IMR-90 (cell line): ENCODE measurements around the gene TBC1D22A. TPM values are rescaled to one million over a fixed set of nuclear protein-coding genes. Genes with fewer than 3 reads are reported as not detected.

Source experiments
- ATAC-seq: fragments of 200-7000 bp; cut with Tn5 transposase; 2 replicates; pipeline ENCODE4 v1.9.1; 2020; ENCODE audit warnings: low read depth, mild to moderate bottlenecking, moderate library complexity
- BruUV-seq: library from RNA; stranded (reverse); fragments of 400-500 nt; replicated peaks from 2 replicates; lab custom pipeline; 2021; lab: Mats Ljungman, UMichigan
- CTCF ChIA-PET: fragments of 300-600 bp; formaldehyde crosslinking; extraction: SDS; loops from one replicate; lab custom pipeline; 2021; ENCODE audit warnings: antibody characterized with exemption; lab: Yijun Ruan, JAX
- POLR2A ChIA-PET: fragments of 300-600 bp; sonication (Branson Sonifier 250); formaldehyde crosslinking; loops from one replicate; lab custom pipeline; 2022; ENCODE audit warnings: antibody characterized with exemption; ENCODE audit not compliant: unreplicated experiment; lab: Charles Lee
- DNase-seq: peaks from one replicate; pipeline ENCODE4 v3.0.0; 2013
- H2AFZ ChIP-seq: replicated peaks from 2 replicates; pipeline ENCODE3; 2013; ENCODE audit warnings: low read length, mild to moderate bottlenecking; ENCODE audit not compliant: poor library complexity
- H2AK5ac ChIP-seq: 2 replicates; pipeline ENCODE4 v1.6.1; 2013; ENCODE audit warnings: low read depth, low read length, inconsistent platforms
- H2AK9ac ChIP-seq: replicated peaks from 2 replicates; pipeline ENCODE3; 2013; ENCODE audit warnings: mild to moderate bottlenecking, low read depth, low read length, moderate library complexity; ENCODE audit not compliant: poor library complexity
- H2BK120ac ChIP-seq: 2 replicates; pipeline ENCODE4 v1.6.1; 2013; ENCODE audit warnings: low read depth, low read length, inconsistent platforms
- H2BK15ac ChIP-seq: 3 replicates; pipeline ENCODE4 v1.6.1; 2013; ENCODE audit warnings: low read depth, low read length, inconsistent platforms
- H2BK20ac ChIP-seq: 2 replicates; pipeline ENCODE4 v1.6.1; 2013; ENCODE audit warnings: low read depth, mild to moderate bottlenecking, inconsistent platforms, low read length, moderate library complexity
- H2BK5ac ChIP-seq: 2 replicates; pipeline ENCODE4 v1.6.1; 2013; ENCODE audit warnings: mild to moderate bottlenecking, low read depth, low read length, inconsistent platforms; ENCODE audit not compliant: poor library complexity, severe bottlenecking
- H3K14ac ChIP-seq: replicated peaks from 2 replicates; pipeline ENCODE4 v1.6.1; 2013; ENCODE audit warnings: low read depth, low read length, inconsistent platforms
- H3K18ac ChIP-seq: 2 replicates; pipeline ENCODE4 v1.6.1; 2013; ENCODE audit warnings: low read depth, low read length, control low read depth
- H3K23ac ChIP-seq: 2 replicates; pipeline ENCODE4 v1.6.1; 2013; ENCODE audit warnings: low read depth, low read length, inconsistent platforms
- H3K27ac ChIP-seq: 2 replicates; pipeline ENCODE4 v1.5.1; 2013; ENCODE audit warnings: mild to moderate bottlenecking, control low read depth, low read length; ENCODE audit not compliant: insufficient read depth
- H3K27me3 ChIP-seq: 2 replicates; pipeline ENCODE4 v1.6.1; 2013; ENCODE audit warnings: low read length; ENCODE audit not compliant: control insufficient read depth, insufficient read depth
- H3K36me3 ChIP-seq: 2 replicates; pipeline ENCODE4 v1.6.1; 2013; ENCODE audit warnings: low read length, mixed read lengths; ENCODE audit not compliant: control insufficient read depth, insufficient read depth
- H3K4ac ChIP-seq: 2 replicates; pipeline ENCODE4 v1.6.1; 2013; ENCODE audit warnings: low read depth, low read length, inconsistent platforms
- H3K4me1 ChIP-seq: 2 replicates; pipeline ENCODE4 v1.6.1; 2013; ENCODE audit warnings: low read length, mixed read lengths; ENCODE audit not compliant: control insufficient read depth, insufficient read depth
- H3K4me2 ChIP-seq: 2 replicates; pipeline ENCODE4 v1.6.1; 2013; ENCODE audit warnings: low read depth, mild to moderate bottlenecking, control low read depth, low read length, moderate library complexity
- H3K4me3 ChIP-seq: 2 replicates; pipeline ENCODE4 v1.5.1; 2013; ENCODE audit warnings: low read depth, mild to moderate bottlenecking, control low read depth, low read length, moderate library complexity; ENCODE audit not compliant: insufficient read depth
- H3K56ac ChIP-seq: 2 replicates; pipeline ENCODE4 v1.6.1; 2013; ENCODE audit warnings: low read length, inconsistent platforms; ENCODE audit not compliant: insufficient read depth; ENCODE audit errors: extremely low read depth
- H3K79me1 ChIP-seq, 2 experiments: 2 replicates each; pipeline ENCODE4 v1.6.1; 2013; ENCODE audit warnings: low read length in 2 of 2, inconsistent platforms in 1 of 2, low read depth in 1 of 2
- H3K9ac ChIP-seq: 2 replicates; pipeline ENCODE4 v1.6.1; 2013; ENCODE audit warnings: low read depth, low read length, control low read depth
- H3K9me1 ChIP-seq: 2 replicates; pipeline ENCODE4 v1.6.1; 2013; ENCODE audit warnings: low read length, inconsistent platforms; ENCODE audit not compliant: insufficient read depth
- H3K9me3 ChIP-seq: 2 replicates; pipeline ENCODE4 v1.6.1; 2013; ENCODE audit warnings: low read length; ENCODE audit not compliant: control insufficient read depth, insufficient read depth
- H4K20me1 ChIP-seq: 2 replicates; pipeline ENCODE4 v1.6.1; 2013; ENCODE audit warnings: low read length, inconsistent platforms; ENCODE audit not compliant: insufficient read depth
- H4K5ac ChIP-seq: 2 replicates; pipeline ENCODE4 v1.6.1; 2013; ENCODE audit warnings: mild to moderate bottlenecking, low read depth, low read length, control low read depth
- H4K8ac ChIP-seq, 2 experiments: 2 replicates each; pipeline ENCODE4 v1.6.1; 2013; ENCODE audit warnings: low read depth in 2 of 2, low read length in 2 of 2, control low read depth in 1 of 2, inconsistent platforms in 1 of 2
- H4K91ac ChIP-seq: 2 replicates; pipeline ENCODE4 v1.6.1; 2013; ENCODE audit warnings: low read depth, low read length, inconsistent platforms; ENCODE audit not compliant: insufficient read depth
- FOS ChIP-seq: fragments of 150-350 bp; IDR thresholded peaks from 2 replicates; pipeline ENCODE4 v1.6.1; 2016; ENCODE audit warnings: low read depth, low read length
- POLR2A ChIP-seq: IDR thresholded peaks from 2 replicates; pipeline ENCODE4 v1.6.1; 2012; ENCODE audit warnings: mild to moderate bottlenecking, low read depth, low read length
- RAD21 ChIP-seq: IDR thresholded peaks from 2 replicates; pipeline ENCODE4 v1.6.1; 2012; ENCODE audit warnings: low read length, improper control_type of control experiment
- WGBS, 2 experiments: methylation state at CpG; one replicate each; pipeline versions ENCODE4 v1.1.5 to v1.1.7; 2013; ENCODE audit warnings: missing lambda C conversion rate in 2 of 2; ENCODE audit not compliant: insufficient read length in 1 of 2; ENCODE audit errors: extremely low coverage in 2 of 2; 5-methylcytosine and 5-hydroxymethylcytosine counted together
- dilution Hi-C: fragments of 300-500 bp; cut with HindIII; formaldehyde crosslinking; loops from one replicate; pipeline ENCODE4 v1.14.3; 2018; ENCODE audit warnings: low sequenced_read_pairs; ENCODE audit not compliant: unreplicated experiment
- in situ Hi-C: fragments of 300-500 bp; cut with MboI; formaldehyde crosslinking; loops from 3 replicates; pipeline ENCODE4 v1.14.3; 2019; ENCODE audit warnings: low sequenced_read_pairs, inconsistent platforms, mixed read lengths
- intact Hi-C: fragments of 100-400 bp; cut with micrococcal nuclease; formaldehyde crosslinking; loops from 2 replicates; pipeline ENCODE4 v1.10.0; 2022
- polyA plus RNA-seq, 3 experiments: library from polyadenylated mRNA; depleted of rRNA; stranded (reverse); fragments of >200 nt; gene quantifications; 2 replicates each; pipeline ENCODE4 v1.2.3, GENCODE V29; 2012; ENCODE audit warnings: low replicate concordance in 1 of 3
- total RNA-seq: library from RNA; depleted of rRNA; stranded (reverse); fragments of >200 nt; gene quantifications from 2 replicates; pipeline ENCODE4 v1.2.3, GENCODE V29; 2012

Gene TBC1D22A
- total and polyA plus RNA-seq, 2 of the 4 experiments (the other 2 are of a cell fraction), result 9.0 to 16.7 TPM

DNA sequence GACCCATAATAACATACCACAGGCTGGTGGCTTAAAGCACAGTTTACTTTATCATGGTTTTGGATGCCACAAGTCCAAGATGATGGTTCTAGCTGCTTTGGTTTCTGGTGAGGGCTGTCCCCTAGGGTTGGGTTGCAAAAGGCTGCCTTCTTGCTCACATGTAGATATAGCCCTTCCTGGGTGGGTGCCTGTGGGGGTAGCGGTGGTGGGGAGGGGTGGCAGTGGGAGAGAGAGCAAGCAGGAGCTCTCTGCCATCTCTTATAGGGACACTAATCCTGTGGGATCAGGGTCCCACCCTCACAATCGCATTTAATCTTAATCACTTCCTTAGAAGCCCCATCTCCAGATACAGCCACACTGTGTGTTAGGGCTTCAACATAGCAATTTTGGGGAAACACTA, 245.0 kb downstream of the TBC1D22A start:
- H3K4me3 ChIP-seq, result no peak overlapping the region
- dilution Hi-C loops (no loop called here), intact Hi-C loops (no loop called here), in situ Hi-C loops (no loop called here)
- no peak overlapping the region for H3K9ac ChIP-seq
- H4K91ac ChIP-seq, result no peak overlapping the region
- H2BK5ac ChIP-seq, result no peak overlapping the region
- DNase-seq (no peak), ATAC-seq (no peak)
- no peak overlapping the region for H3K27ac ChIP-seq
- H3K14ac ChIP-seq, result no peak overlapping the region
- H3K27me3 ChIP-seq, result no peaks in the 10 kb centered on the region
- no CpG with 5 or more reads among the region's 2 CpGs for WGBS, 2 experiments
- H2AK5ac ChIP-seq, result no peak overlapping the region
- H3K56ac ChIP-seq, result no peak overlapping the region
- peaks cover 4% of the 10 kb centered on the region for H3K9me1 ChIP-seq
- no peak overlapping the region for H4K5ac ChIP-seq
- H3K4me2 ChIP-seq, result no peak overlapping the region
- ChIA-PET POLR2A (no interaction called here), CTCF (no interaction called here)
- H4K20me1 ChIP-seq, result peaks cover 15% of the 10 kb centered on the region; the same call in 1 of the 2 replicates
- H3K18ac ChIP-seq, result no peak overlapping the region
- no peak overlapping the region for H3K4ac ChIP-seq
- no peaks in the 10 kb centered on the region; the same call in 1 of the 2 replicates for H3K4me1 ChIP-seq
- no peak overlapping the region for H2AK9ac ChIP-seq
- no peaks in the 10 kb centered on the region for H3K9me3 ChIP-seq
- no peak overlapping the region for H2BK15ac ChIP-seq
- H3K79me1 ChIP-seq, result peaks cover 16 to 20% of the 10 kb centered on the region in 2 experiments
- no peak for TF ChIP-seq RAD21
- no peak for TF ChIP-seq POLR2A
- no peak for TF ChIP-seq FOS
- H4K8ac ChIP-seq, result no peak overlapping the region
- no peak overlapping the region for H2BK20ac ChIP-seq
- H3K23ac ChIP-seq, result no peak overlapping the region
- no TSS peak for BruUV-seq
- H2AFZ ChIP-seq, result no peak overlapping the region
- H2BK120ac ChIP-seq, result no peak overlapping the region
- peaks cover 8% of the 10 kb centered on the region for H3K36me3 ChIP-seq
